ENCODE results near the gene CNNM3. TPM values are rescaled to one million over a fixed set of nuclear protein-coding genes. Genes with fewer than 3 reads are reported as not detected.

The CNNM3 gene
- total RNA-seq, 1 experiment from 2014 or later: 62.5 TPM

DNA sequence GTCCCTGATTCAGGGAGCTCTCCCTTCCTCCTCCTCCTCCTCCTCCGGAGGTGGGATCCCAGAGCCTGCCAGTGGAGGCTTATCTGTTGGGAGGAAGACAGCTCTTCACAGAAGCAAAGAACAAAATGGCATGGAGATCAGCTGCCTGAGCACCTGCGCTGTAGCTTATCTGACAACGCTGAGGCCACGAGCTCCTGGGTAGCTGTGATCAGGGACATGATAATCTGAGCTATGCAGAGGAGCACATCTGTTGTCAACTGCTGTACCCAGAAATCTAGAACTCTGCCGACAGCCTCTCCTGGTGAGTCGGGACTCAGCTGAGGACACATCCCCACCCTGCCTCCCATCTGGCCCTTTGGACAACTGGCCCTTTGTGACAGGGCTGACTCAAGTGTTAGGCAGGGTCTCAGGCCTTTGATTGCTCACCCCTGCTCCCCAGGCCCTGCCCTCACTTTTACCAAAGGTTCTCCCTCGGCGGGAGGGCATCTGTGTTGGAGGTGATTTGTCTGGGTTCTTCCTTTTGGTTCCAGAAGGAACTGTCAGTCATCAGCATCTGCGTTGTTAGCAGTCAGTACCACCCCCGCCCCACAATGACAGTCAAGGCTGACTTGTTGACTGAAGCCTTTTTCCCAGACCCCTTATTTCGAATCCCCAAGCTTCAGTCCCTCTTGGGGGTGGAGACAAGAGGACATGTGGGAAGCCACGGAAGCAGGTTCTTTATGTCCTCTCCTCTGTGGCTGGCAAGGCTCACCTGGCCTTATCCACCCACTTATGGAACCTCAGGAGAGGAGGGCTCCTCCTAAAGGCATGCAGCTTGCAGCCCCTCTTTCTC lies 5.9 kb upstream of the CNNM3 start:
- Mint-ChIP-seq H3K27ac (ENCODE audit: unreplicated experiment) (no peak overlapping the region), H3K9me3 (ENCODE audit: unreplicated experiment) (no peaks in the 10 kb centered on the region), H3K4me1 (ENCODE audit: low read depth, unreplicated experiment) (peaks cover 14% of the 10 kb centered on the region), H3K4me3 (ENCODE audit: unreplicated experiment) (no peak overlapping the region), H3K36me3 (ENCODE audit: insufficient read depth, unreplicated experiment) (peaks cover 13% of the 10 kb centered on the region), H3K27me3 (ENCODE audit: insufficient read depth, unreplicated experiment) (no peaks in the 10 kb centered on the region)
- TF ChIP-seq, protein P1, sequence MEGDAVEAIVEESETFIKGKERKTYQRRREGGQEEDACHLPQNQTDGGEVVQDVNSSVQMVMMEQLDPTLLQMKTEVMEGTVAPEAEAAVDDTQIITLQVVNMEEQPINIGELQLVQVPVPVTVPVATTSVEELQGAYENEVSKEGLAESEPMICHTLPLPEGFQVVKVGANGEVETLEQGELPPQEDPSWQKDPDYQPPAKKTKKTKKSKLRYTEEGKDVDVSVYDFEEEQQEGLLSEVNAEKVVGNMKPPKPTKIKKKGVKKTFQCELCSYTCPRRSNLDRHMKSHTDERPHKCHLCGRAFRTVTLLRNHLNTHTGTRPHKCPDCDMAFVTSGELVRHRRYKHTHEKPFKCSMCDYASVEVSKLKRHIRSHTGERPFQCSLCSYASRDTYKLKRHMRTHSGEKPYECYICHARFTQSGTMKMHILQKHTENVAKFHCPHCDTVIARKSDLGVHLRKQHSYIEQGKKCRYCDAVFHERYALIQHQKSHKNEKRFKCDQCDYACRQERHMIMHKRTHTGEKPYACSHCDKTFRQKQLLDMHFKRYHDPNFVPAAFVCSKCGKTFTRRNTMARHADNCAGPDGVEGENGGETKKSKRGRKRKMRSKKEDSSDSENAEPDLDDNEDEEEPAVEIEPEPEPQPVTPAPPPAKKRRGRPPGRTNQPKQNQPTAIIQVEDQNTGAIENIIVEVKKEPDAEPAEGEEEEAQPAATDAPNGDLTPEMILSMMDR (IDR thresholded peaks at IDR 0.05; ENCODE audit: insufficient read depth in 1 of 2, low read depth in 1 of 2, low read length in 1 of 2, severe bottlenecking in 1 of 2, unreplicated experiment in 1 of 2): no peak
- Histone ChIP-seq H3K36me3 (ENCODE audit: control insufficient read depth, insufficient read depth, low read length) (peaks cover 6% of the 10 kb centered on the region), H3K4me3 (ENCODE audit: low read depth, low read length) (no peak overlapping the region), H3K4me1 (peaks cover 4% of the 10 kb centered on the region; the same call in 1 of the 2 replicates), H3K27me3 (replicated peaks; ENCODE audit: control insufficient read depth, insufficient read depth, low read length) (no peaks in the 10 kb centered on the region), H3K9me3 (no peaks in the 10 kb centered on the region)
- POLR2A ChIA-PET: no interaction called here
- CTCF ChIA-PET: no interaction called here
- DNase-seq: no peak
- intact Hi-C loops (cut with micrococcal nuclease; ENCODE audit: unreplicated experiment): no loop called here
- TSS peak; percentile 27 for BruUV-seq (replicated peaks)

DNA sequence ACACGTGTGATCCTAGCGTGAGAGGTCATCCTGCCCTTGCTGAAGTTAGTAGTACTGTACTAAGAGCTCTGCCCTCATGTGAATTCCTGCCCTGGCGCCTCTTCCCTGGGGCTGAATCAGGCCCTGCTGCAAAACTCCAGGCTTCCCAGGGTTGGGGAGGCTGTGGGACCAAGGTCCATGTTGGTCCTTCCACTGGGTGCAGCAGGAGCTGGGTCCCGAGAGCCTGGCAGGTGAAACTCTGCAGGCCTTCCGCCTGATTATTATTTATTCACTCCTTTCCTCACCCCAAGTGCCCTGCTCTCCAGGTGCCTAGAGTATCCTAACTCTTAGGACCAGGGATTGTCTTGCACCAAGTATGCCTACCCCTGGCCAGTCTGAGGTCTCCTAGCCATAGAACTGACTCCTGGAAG lies 5.3 kb upstream of the CNNM3 start:
- H3K36me3 ChIP-seq (ENCODE audit: control insufficient read depth, insufficient read depth, low read length): peaks cover 6% of the 10 kb centered on the region
- no peak for DNase-seq
- peaks cover 4% of the 10 kb centered on the region; the same call in 1 of the 2 replicates for H3K4me1 ChIP-seq
- H3K4me3 ChIP-seq (ENCODE audit: low read depth, low read length): no peak overlapping the region
- H3K4me3 Mint-ChIP-seq (ENCODE audit: unreplicated experiment): no peak overlapping the region
- no peaks in the 10 kb centered on the region for H3K9me3 Mint-ChIP-seq (ENCODE audit: unreplicated experiment)
- H3K36me3 Mint-ChIP-seq (ENCODE audit: insufficient read depth, unreplicated experiment): peaks cover 19% of the 10 kb centered on the region
- TF ChIP-seq, protein P1 (IDR thresholded peaks at IDR 0.05; ENCODE audit: insufficient read depth in 1 of 2, low read depth in 1 of 2, low read length in 1 of 2, severe bottlenecking in 1 of 2, unreplicated experiment in 1 of 2): no peak
- no TSS peak for BruUV-seq (replicated peaks)
- no peaks in the 10 kb centered on the region for H3K27me3 ChIP-seq (replicated peaks; ENCODE audit: control insufficient read depth, insufficient read depth, low read length)
- ChIA-PET CTCF (no interaction called here), POLR2A (no interaction called here)
- H3K27ac Mint-ChIP-seq (ENCODE audit: unreplicated experiment): no peak overlapping the region
- H3K4me1 Mint-ChIP-seq (ENCODE audit: low read depth, unreplicated experiment): peaks cover 14% of the 10 kb centered on the region
- H3K9me3 ChIP-seq: no peaks in the 10 kb centered on the region
- H3K27me3 Mint-ChIP-seq (ENCODE audit: insufficient read depth, unreplicated experiment): no peaks in the 10 kb centered on the region
- intact Hi-C loops (cut with micrococcal nuclease; ENCODE audit: unreplicated experiment): no loop called here

DNA sequence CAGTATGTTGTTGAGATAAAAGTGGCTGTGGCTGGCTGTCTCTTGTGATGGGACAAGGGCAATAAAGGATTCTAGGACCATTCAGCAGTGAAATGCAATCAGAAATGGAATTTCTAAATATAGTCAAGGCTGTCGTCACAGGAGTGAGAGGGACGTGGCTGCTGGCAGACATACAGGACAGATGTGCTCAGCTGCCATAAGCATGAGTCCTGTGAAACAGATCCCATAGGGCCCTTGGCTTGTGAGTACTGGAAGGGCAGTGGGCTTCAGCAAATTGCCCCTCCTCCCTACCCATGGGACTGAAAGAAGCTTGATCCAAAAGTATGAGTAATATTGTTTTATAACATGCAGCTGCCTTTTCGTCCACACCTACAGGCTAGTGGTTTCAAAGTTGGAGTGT lies 4.2 kb upstream of the CNNM3 start:
- CTCF ChIA-PET: no interaction called here

More for the DNA sequence above, 4.2 kb upstream of the CNNM3 start:
- no peaks in the 10 kb centered on the region for H3K27me3 ChIP-seq (replicated peaks; ENCODE audit: control insufficient read depth, insufficient read depth, low read length)
- BruUV-seq (replicated peaks): no TSS peak
- intact Hi-C loops (cut with micrococcal nuclease; ENCODE audit: unreplicated experiment): no loop called here
- Mint-ChIP-seq H3K9me3 (ENCODE audit: unreplicated experiment) (no peaks in the 10 kb centered on the region), H3K36me3 (ENCODE audit: insufficient read depth, unreplicated experiment) (peaks cover 25% of the 10 kb centered on the region), H3K27me3 (ENCODE audit: insufficient read depth, unreplicated experiment) (no peaks in the 10 kb centered on the region), H3K4me1 (ENCODE audit: low read depth, unreplicated experiment) (peaks cover 8% of the 10 kb centered on the region), H3K4me3 (ENCODE audit: unreplicated experiment) (no peak overlapping the region), H3K27ac (ENCODE audit: unreplicated experiment) (no peak overlapping the region)
- POLR2A ChIA-PET: no interaction called here
- TF ChIP-seq, protein P1 (IDR thresholded peaks at IDR 0.05; ENCODE audit: insufficient read depth in 1 of 2, low read depth in 1 of 2, low read length in 1 of 2, severe bottlenecking in 1 of 2, unreplicated experiment in 1 of 2): no peak
- no peaks in the 10 kb centered on the region for H3K9me3 ChIP-seq
- no peak for DNase-seq
- peaks cover 6% of the 10 kb centered on the region for H3K36me3 ChIP-seq (ENCODE audit: control insufficient read depth, insufficient read depth, low read length)
- peaks cover 4% of the 10 kb centered on the region; the same call in 1 of the 2 replicates for H3K4me1 ChIP-seq
- H3K4me3 ChIP-seq (ENCODE audit: low read depth, low read length): no peak overlapping the region
